NT2/D1 (cell line): ENCODE data around the gene RNF7.

Source experiments
- SUZ12 ChIP-seq: IDR thresholded peaks from 2 replicates; pipeline ENCODE4 v1.6.1; 2011; ENCODE audit not compliant: insufficient read length, insufficient read depth; ENCODE audit errors: extremely low read depth
- YY1 ChIP-seq: IDR thresholded peaks from 2 replicates; pipeline ENCODE4 v1.6.1; 2011; ENCODE audit not compliant: insufficient read length, insufficient read depth
- ZNF274 ChIP-seq: IDR thresholded peaks from 2 replicates; pipeline ENCODE4 v1.6.1; 2011; ENCODE audit warnings: mild to moderate bottlenecking, low read depth, low read length

DNA sequence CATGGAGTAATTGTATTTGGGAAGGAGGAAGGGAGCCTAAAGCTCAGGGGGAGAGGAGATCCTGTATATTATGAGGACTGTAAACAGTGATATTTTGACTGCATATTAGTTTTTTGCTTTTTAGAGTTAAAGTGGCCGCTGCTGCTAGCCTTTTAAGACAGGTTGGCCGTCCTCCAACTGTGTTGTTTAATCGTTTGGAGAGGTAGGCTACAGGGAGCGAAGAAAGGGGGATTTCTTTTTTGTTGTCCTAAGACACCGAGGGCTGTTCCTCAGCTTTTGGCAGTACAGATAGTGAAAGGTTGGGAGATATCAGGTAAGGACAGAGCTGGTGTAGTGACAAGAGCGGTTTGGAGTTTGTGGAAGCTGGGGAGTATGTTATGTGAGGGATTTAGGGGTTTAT lies 38.2 kb upstream of the RNF7 start:
- TF ChIP-seq YY1 (no peak), SUZ12 (no peak), ZNF274 (no peak)
